ENCODE measurements around the gene CEP76.

CEP76 gene

GRCh38 chr18:12702221-12703095, at the start of gene CEP76, which contains the start of gene PSMG2:
TSS of gene CEP76 (minus strand) at chr18:12702723. CDS start at chr18:12702548, 175 bp downstream.
TSS of gene PSMG2 (plus strand) at chr18:12703042. CDS start at chr18:12703108, 66 bp downstream.
- DNase-seq = peak; percentile 70 to 84

GRCh38 chr18:12751891-12752290, 49.4 kb upstream of the CEP76 start:
- DNase-seq = no peak

- no peak for DNase-seq
Measured at GRCh38 chr18:12751503-12751884, 49.0 kb upstream of the CEP76 start.

GRCh38 chr18:12750715-12751502, 48.4 kb upstream of the CEP76 start:
- DNase-seq = no peak

GRCh38 chr18:12750076-12750714, 47.7 kb upstream of the CEP76 start:
- DNase-seq = no peak

- no peak for DNase-seq
Measured at GRCh38 chr18:12749121-12749520, 46.6 kb upstream of the CEP76 start.

GRCh38 chr18:12748671-12749070, 46.1 kb upstream of the CEP76 start:
- DNase-seq = no peak

GRCh38 chr18:12747530-12748315, 45.2 kb upstream of the CEP76 start:
- DNase-seq = no peak

GRCh38 chr18:12745095-12745795, 42.7 kb upstream of the CEP76 start:
- no peak for DNase-seq

- peak in 1 of 2 donors; percentile 42 for DNase-seq
Measured at GRCh38 chr18:12744103-12744502, 41.6 kb upstream of the CEP76 start.

GRCh38 chr18:12742453-12742852, 39.9 kb upstream of the CEP76 start:
- no peak for DNase-seq

- no peak for DNase-seq
Measured at GRCh38 chr18:12741351-12741750, 38.8 kb upstream of the CEP76 start.

- DNase-seq = no peak
Measured at GRCh38 chr18:12737243-12737902, 34.9 kb upstream of the CEP76 start.

GRCh38 chr18:12726774-12727550, 24.4 kb upstream of the CEP76 start:
- DNase-seq = peak; percentile 48 to 72

GRCh38 chr18:12726331-12726730, 23.8 kb upstream of the CEP76 start:
- no peak for DNase-seq

- no peak for DNase-seq
Measured at GRCh38 chr18:12722731-12723130, 20.2 kb upstream of the CEP76 start.

- no peak for DNase-seq
Measured at GRCh38 chr18:12721495-12722275, 19.2 kb upstream of the CEP76 start.

- no peak for DNase-seq
Measured at GRCh38 chr18:12711446-12711845, 8.9 kb upstream of the CEP76 start.

- DNase-seq = no peak
Measured at GRCh38 chr18:12703664-12704063, 1.1 kb upstream of the CEP76 start.
